DMS79 (cell line): Measurements from ENCODE around the gene DLX1.
A peak's percentile ranks its signal among the peaks of the same experiment; 100 is the strongest.
"Not testable (repeated sequence)": the region's sequence is repeated elsewhere in the genome, so short reads cannot be mapped to it uniquely, and the experiment has no call there.

ENCODE experiments used
- DNase-seq: peaks from one replicate; lab custom pipeline; 2025; lab: John Stamatoyannopoulos, UW

Gene DLX1

GRCh38 chr2:172085460-172086159 lies at the start of gene DLX1:
DLX1 (plus strand) TSS chr2:172085507; CDS start chr2:172085678, 171 bp downstream.
- no peak for DNase-seq

DNA sequence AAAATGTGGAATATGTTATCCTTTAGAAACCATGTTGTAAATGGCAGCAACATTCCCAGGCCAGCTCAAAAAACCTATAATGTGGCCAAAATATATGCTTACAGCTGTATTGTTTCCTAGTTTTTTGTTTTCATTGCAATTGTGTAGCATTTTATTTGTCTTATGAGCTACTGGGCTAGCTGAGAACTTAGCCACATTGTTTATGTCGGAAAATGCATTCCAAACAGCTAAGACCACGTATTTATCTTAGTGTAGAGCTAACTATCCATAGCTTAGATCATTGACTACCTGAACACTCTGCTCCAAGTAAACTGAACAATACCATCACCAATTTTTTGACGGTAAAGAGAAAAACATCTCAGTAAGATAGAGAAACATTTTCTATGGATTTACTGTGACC lies 47.2 kb upstream of the DLX1 start:
- DNase-seq: no peak

DNA sequence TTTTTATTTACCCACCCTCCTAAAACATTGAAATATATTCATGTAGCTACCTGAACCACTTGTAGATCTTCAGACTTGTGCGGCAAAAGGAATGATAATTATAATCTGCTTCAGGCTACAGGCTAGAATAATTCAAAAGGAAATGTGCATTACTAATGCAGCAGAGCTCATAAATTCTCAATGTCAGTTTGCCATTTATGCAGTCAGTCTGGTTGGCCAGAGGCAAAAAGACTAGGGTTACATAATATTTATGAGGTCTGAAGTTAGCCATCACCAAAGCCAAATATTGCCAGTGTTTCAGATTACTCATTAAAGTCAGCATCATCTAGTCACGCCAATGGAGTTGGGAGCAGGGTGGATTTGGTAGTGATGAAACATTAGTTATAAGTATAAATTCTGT lies 46.7 kb upstream of the DLX1 start:
- DNase-seq: no peak

- no peak for DNase-seq
Measured at GRCh38 chr2:172039011-172039704, 46.1 kb upstream of the DLX1 start.

DNA sequence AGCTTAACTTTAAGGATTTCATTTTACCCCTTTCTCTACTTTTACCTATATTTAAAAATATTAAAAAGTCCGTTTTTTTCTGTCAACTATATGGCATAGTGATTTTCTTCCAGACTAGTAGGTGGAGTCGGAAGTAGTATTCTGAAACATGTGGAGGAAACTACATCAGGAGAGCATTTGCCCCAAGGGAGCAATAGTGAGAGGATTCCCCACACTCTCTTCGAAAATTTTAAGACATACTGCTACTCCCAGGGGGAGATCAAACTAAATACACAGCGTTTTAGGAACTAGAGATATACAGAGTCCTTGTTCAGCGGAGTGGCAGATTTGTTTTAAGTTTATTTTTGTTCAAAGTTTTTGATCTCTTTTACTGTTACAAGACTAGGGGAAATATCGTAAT lies 45.0 kb upstream of the DLX1 start:
- no peak for DNase-seq

- no peak for DNase-seq
Measured at GRCh38 chr2:172046080-172046678, 39.1 kb upstream of the DLX1 start.

DNA sequence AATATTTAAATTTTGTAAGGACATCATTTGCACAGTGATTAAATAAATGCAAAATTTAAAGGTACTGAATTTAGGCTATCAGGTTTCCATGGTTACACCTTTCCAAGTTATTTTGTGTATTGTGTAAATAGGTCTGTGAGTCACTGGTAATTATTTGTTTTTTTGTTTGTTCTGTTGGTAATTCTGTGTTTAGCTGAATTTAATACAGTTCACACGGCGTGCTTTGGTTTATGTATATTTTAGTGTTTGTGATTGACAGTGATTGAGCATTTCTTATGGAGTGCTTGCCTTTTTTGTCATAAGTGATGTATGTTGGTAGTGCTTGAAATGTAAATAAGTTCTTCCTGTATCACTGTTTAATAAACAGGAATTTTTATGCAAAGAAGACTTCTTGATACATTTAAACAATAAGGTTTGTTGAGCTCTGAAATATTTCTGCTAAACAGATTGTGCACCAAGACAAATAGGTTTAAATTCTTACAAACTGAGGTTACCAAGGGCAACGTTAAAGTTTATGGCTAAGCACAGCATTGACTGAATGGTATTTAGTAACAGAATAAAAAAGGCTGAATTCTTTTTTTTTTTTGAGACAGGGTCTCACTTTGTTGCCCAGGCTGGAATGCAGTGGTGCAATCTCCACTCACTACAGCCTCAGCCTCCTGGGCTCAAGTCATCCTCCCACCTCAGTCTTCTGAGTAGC lies 38.3 kb upstream of the DLX1 start:
- no peak for DNase-seq

GRCh38 chr2:172047566-172048507 lies 37.5 kb upstream of the DLX1 start:
- DNase-seq: no peak

- no peak for DNase-seq
Measured at GRCh38 chr2:172048508-172049503, 36.5 kb upstream of the DLX1 start.

DNA sequence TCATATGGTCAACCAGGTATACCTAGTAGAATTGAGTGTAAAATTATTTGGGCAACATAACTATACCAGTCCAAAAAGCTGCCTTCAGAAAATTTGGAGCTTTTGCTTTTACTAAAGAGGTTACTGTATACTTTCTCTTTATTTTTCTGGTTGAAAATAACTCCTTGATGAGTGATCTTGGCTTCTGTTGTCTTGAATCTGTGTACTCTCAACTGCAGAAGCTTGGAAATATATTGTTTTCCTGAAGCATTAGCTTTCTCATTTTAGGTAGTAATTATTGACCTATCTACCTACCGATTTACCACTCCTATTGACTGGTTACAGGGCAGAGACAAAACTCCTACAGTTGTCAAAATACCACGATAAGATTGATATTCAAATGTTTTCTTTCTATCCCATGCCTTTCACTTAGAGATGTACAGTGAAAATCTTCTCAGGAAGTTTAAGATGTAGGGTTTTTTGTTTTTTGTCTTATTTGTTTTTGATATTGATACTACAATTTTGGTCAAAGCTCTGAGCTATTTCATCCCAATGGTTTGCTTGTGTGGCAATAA lies 35.7 kb upstream of the DLX1 start:
- DNase-seq: no peak

DNA sequence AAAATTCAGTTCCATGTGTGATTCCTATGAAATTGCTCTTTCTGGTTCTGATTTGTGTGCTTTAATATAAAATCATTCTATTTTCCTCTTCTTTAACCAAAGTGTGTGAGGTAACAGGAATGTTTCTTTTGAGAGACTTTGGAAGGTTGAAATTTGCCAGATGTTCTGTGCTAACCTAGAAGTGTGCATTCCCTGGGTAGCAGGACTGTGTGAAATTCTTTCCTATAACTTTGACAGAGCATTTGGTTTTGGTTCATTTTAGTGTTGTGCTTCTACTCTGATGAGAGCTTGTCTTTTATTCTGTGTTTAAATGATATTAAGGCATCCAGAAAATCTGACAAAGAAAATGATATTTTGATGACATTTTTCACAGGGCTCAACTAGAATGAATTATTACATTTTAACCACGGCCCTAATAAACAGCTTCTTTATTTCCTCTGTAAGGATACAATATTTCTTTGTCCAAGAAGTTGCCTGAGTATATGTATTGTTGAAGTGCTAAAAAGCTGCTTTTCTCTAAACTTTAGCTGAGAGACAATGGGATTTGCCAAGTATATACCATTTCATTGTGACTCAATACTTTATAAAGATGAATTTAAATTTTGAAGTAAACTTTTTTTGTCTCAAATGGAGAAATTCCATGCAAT lies 34.7 kb upstream of the DLX1 start:
- DNase-seq: no peak

- DNase-seq: peak; percentile 23
Measured at GRCh38 chr2:172052000-172052983, 33.0 kb upstream of the DLX1 start.

- DNase-seq: no peak
Measured at GRCh38 chr2:172053486-172053885, 31.8 kb upstream of the DLX1 start.

- no peak for DNase-seq
Measured at GRCh38 chr2:172056293-172056692, 29.0 kb upstream of the DLX1 start.

DNA sequence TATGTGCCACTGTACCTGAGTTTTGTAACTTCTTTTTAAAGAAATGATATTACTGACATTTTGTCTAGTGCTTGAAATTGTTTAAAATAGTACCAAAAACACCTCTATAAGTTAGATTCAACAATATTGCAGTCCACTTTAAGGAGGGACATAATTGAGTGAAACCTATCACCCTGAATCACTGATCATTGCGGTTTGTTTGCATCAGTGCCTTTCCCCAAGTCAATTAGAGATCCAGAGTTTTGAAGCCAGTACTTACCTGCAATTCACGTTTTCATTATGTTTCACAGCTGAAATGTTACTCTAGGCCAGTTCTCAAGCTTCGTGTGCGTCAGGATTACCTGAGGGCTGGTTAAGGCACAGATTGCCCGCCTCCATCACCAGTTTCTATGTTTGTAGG lies 26.6 kb upstream of the DLX1 start:
- DNase-seq: no peak

DNA sequence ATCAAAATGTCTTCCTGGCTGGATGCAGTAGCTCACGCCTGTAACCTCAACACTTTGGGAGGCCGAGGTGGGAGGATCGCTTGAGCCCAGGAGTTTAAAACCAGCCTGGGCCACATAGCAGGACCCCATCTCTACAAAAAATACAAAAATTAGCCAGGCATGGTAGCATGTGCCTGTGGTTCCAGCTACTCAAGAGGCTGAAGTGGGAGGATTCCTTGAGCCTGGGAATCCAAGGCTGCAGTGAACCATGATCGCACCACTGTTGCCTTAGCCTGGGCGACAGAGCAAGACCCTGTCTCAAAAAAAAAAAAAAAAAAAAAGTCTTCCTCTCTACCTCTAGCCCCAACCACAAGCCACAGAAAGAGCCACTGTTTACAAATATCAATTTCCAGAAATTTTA lies 25.2 kb upstream of the DLX1 start:
- DNase-seq: not testable (repeated sequence)

DNA sequence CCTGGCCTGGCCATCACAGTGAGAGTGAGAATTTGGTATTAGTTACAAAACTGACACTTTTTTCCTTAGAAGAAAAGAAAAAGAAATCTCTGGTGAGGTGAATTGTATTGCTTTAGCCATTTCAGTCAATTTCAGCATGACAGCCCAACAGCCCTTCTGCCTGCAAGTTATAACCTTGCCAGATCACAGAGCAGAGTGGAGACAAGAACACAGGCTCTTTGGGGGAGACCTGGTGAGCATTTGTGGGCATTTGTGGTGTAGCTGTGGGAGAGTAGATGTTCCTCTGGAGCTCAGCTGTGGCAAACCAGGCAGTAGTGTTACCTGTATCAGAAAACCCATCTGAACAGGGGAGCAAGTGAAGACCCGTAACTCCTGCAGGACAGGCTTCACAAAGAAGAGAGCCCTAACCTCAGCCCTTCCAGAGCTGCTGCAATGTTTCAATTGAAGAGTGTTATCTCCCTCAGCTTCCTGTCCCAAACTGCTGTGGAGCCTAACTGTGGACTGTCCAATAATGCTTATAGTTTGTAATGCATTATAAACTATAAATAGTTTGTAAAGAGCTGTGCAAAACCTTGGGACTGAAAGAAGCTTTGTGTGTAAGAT lies 22.8 kb upstream of the DLX1 start:
- DNase-seq: no peak

DNA sequence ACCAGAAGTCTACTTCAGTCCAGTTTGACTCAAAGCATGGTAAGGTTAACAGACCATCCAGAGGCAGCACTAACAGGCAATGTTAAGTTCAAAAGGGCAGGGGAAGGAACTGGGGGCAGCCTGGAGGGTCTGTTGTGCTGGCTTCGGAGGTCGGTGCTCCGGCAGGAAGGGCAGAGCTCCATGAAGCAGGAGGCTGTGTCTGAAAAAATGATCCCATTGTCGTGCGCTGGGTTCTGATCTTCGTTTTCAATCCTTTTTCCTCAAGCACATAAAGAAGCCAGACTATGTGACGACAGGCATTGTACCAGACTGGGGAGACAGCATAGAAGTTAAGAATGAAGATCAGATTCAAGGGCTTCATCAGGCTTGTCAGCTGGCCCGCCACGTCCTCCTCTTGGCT lies 21.9 kb upstream of the DLX1 start:
- DNase-seq: no peak
